HCT116 (cell line): Measurements from ENCODE around the gene LMBR1.

ENCODE experiments used
- TF ChIP-seq, protein P1 (sequence below): IDR thresholded peaks from 2 replicates; pipeline ENCODE4 v1.6.1; 2012; ENCODE audit warnings: low read depth
- TF ChIP-seq, protein P2 (sequence below), 3 experiments: fragments of 200-600 bp in 1 of 3; sonication (generic) in 1 of 3; IDR thresholded peaks in 2 of 3; conservative IDR thresholded peaks in 1 of 3; 2 replicates each; pipeline ENCODE4 v1.5.1; 2012 to 2017; ENCODE audit warnings: low read depth in 2 of 3, low read length in 2 of 3, antibody characterized with exemption in 1 of 3, borderline replicate concordance in 1 of 3, control low read depth in 1 of 3, mild to moderate bottlenecking in 1 of 3, mixed read lengths in 1 of 3, mixed run types in 1 of 3, moderate library complexity in 1 of 3; ENCODE audit not compliant: insufficient read depth in 1 of 3
- TF ChIP-seq, protein P3 (sequence below): IDR thresholded peaks from 2 replicates; pipeline ENCODE4 v1.6.1; 2012

DNA sequence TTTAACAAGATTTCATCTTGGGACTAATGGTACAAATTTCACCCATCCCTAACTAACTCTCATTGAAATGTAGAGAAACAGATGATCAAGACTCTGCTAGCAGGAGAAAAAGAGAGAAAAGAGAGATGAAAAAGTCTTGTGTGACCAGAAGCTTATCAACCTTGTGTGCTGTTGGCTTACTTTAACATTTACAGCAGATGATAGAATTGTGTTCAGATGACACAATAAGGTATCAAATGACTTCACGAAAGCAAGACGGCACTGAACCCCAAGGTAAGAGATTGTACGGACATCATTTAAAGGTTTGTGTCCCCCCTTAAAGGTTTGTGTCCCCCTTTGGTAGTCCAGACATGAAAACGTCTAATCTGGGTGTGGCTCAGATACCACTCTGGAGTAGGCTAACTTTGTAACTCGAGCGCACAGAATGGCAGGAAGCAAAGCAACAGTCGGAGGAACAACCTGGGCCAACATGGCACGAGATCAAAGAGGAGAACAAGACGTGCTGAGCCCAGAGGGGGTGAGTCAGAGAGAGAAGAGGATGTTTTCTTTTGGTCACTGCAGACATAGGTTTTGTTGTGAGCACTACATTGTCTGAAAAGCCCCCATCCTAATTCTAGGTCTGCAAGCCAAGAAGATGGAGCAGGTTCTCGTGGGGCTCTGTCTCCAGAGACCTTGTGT lies 10.4 kb upstream of the LMBR1 start:
- TF ChIP-seq, protein P1, sequence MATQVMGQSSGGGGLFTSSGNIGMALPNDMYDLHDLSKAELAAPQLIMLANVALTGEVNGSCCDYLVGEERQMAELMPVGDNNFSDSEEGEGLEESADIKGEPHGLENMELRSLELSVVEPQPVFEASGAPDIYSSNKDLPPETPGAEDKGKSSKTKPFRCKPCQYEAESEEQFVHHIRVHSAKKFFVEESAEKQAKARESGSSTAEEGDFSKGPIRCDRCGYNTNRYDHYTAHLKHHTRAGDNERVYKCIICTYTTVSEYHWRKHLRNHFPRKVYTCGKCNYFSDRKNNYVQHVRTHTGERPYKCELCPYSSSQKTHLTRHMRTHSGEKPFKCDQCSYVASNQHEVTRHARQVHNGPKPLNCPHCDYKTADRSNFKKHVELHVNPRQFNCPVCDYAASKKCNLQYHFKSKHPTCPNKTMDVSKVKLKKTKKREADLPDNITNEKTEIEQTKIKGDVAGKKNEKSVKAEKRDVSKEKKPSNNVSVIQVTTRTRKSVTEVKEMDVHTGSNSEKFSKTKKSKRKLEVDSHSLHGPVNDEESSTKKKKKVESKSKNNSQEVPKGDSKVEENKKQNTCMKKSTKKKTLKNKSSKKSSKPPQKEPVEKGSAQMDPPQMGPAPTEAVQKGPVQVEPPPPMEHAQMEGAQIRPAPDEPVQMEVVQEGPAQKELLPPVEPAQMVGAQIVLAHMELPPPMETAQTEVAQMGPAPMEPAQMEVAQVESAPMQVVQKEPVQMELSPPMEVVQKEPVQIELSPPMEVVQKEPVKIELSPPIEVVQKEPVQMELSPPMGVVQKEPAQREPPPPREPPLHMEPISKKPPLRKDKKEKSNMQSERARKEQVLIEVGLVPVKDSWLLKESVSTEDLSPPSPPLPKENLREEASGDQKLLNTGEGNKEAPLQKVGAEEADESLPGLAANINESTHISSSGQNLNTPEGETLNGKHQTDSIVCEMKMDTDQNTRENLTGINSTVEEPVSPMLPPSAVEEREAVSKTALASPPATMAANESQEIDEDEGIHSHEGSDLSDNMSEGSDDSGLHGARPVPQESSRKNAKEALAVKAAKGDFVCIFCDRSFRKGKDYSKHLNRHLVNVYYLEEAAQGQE = no peak
- TF ChIP-seq, protein P2, sequence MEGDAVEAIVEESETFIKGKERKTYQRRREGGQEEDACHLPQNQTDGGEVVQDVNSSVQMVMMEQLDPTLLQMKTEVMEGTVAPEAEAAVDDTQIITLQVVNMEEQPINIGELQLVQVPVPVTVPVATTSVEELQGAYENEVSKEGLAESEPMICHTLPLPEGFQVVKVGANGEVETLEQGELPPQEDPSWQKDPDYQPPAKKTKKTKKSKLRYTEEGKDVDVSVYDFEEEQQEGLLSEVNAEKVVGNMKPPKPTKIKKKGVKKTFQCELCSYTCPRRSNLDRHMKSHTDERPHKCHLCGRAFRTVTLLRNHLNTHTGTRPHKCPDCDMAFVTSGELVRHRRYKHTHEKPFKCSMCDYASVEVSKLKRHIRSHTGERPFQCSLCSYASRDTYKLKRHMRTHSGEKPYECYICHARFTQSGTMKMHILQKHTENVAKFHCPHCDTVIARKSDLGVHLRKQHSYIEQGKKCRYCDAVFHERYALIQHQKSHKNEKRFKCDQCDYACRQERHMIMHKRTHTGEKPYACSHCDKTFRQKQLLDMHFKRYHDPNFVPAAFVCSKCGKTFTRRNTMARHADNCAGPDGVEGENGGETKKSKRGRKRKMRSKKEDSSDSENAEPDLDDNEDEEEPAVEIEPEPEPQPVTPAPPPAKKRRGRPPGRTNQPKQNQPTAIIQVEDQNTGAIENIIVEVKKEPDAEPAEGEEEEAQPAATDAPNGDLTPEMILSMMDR (IDR thresholded peaks at IDR 0.05 in 2 of 3, conservative IDR thresholded peaks at IDR 0.05 in 1 of 3; ENCODE audit: borderline replicate concordance in 1 of 3, insufficient read depth in 1 of 3, low read depth in 2 of 3, low read length in 2 of 3) = no peak
- TF ChIP-seq, protein P3, sequence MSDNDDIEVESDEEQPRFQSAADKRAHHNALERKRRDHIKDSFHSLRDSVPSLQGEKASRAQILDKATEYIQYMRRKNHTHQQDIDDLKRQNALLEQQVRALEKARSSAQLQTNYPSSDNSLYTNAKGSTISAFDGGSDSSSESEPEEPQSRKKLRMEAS = peak; percentile 70
